Panc1 (cell line): ENCODE measurements around the gene PAGR1. TPM values are rescaled to one million over a fixed set of nuclear protein-coding genes. Genes with fewer than 3 reads are reported as not detected.

Experiments used
- ATAC-seq: fragments of 200-7000 bp; cut with Tn5 transposase; 2 replicates; pipeline ENCODE4 v1.9.1; 2020; ENCODE audit warnings: mild to moderate bottlenecking, moderate library complexity
- BruUV-seq: library from RNA; stranded (reverse); fragments of 400-500 nt; replicated peaks from 2 replicates; lab custom pipeline; 2021; lab: Mats Ljungman, UMichigan
- CTCF ChIA-PET: fragments of 300-600 bp; sonication (Branson Sonifier 250); formaldehyde crosslinking; loops from one replicate; lab custom pipeline; 2022; ENCODE audit warnings: antibody characterized with exemption; lab: Charles Lee
- POLR2A ChIA-PET: fragments of 300-600 bp; sonication (Branson Sonifier 250); formaldehyde crosslinking; loops from one replicate; lab custom pipeline; 2022; ENCODE audit warnings: antibody characterized with exemption; lab: Charles Lee
- DNase-seq: peaks from one replicate; pipeline ENCODE4 v3.0.0-alpha.2; 2010; ENCODE audit warnings: low read depth, low spot score
- H3K27ac ChIP-seq: 2 replicates; pipeline ENCODE4 v1.5.1; 2011; ENCODE audit warnings: mild to moderate bottlenecking, low read length, inconsistent platforms
- H3K27me3 ChIP-seq: fragments of 200-500 bp; sonication (Bioruptor generic); 2 replicates; pipeline ENCODE4 v1.6.0; 2014; ENCODE audit warnings: low read length, inconsistent platforms; ENCODE audit not compliant: control insufficient read depth, insufficient read depth
- H3K36me3 ChIP-seq: fragments of 200-500 bp; sonication (Bioruptor generic); 2 replicates; pipeline ENCODE4 v1.5.1; 2014; ENCODE audit warnings: inconsistent platforms, mild to moderate bottlenecking, low read length, moderate library complexity; ENCODE audit not compliant: control insufficient read depth, insufficient read depth
- H3K4me1 ChIP-seq: 2 replicates; pipeline ENCODE4 v1.5.1; 2011; ENCODE audit warnings: inconsistent platforms, mild to moderate bottlenecking, low read length, moderate library complexity; ENCODE audit not compliant: control insufficient read depth, insufficient read depth
- H3K4me3 ChIP-seq, 2 experiments: 2 replicates each; pipeline ENCODE4 v1.5.1; 2011 to 2012; ENCODE audit warnings: low read depth in 2 of 2, low read length in 2 of 2, mild to moderate bottlenecking in 2 of 2, inconsistent platforms in 1 of 2, moderate library complexity in 1 of 2
- H3K9me3 ChIP-seq: fragments of 200-500 bp; sonication (Bioruptor generic); 2 replicates; pipeline ENCODE4 v1.5.1; 2014; ENCODE audit warnings: low read depth, mild to moderate bottlenecking, inconsistent platforms, low read length, moderate library complexity; ENCODE audit not compliant: control insufficient read depth, insufficient read depth
- CTCF ChIP-seq: fragments of 450-650 bp; IDR thresholded peaks from 2 replicates; pipeline ENCODE4 v1.5.1; 2017; ENCODE audit warnings: mild to moderate bottlenecking
- POLR2AphosphoS5 ChIP-seq: IDR thresholded peaks from 2 replicates; pipeline ENCODE4 v1.6.1; 2012; ENCODE audit warnings: mild to moderate bottlenecking, low read depth, low read length, moderate library complexity
- REST ChIP-seq, 2 experiments: IDR thresholded peaks; 2 replicates each; pipeline ENCODE4 v1.6.1; 2011 to 2012; ENCODE audit warnings: low read depth in 2 of 2, control low read depth in 1 of 2, low read length in 1 of 2, mild to moderate bottlenecking in 1 of 2, moderate library complexity in 1 of 2; ENCODE audit not compliant: insufficient read depth in 1 of 2
- SIN3A ChIP-seq: IDR thresholded peaks from 2 replicates; pipeline ENCODE4 v1.6.1; 2012; ENCODE audit warnings: low read depth, mild to moderate bottlenecking, low read length, moderate library complexity, borderline replicate concordance; ENCODE audit not compliant: insufficient read depth
- TCF7L2 ChIP-seq: IDR thresholded peaks from 2 replicates; pipeline ENCODE4 v1.6.1; 2011; ENCODE audit warnings: mild to moderate bottlenecking, low read depth, low read length, inconsistent platforms
- in situ Hi-C: cut with HindIII; loops from 2 replicates; pipeline ENCODE4 v1.10.0; 2016; ENCODE audit warnings: low sequenced_read_pairs, low pct_unique_long_range_greater_than_20kb
- intact Hi-C: fragments of 100-400 bp; cut with micrococcal nuclease; formaldehyde crosslinking; loops from one replicate; pipeline ENCODE4 v1.10.0; 2022; ENCODE audit not compliant: unreplicated experiment
- total RNA-seq: library from RNA; stranded (reverse); gene quantifications from one replicate; pipeline ENCODE4 v1.2.1, GENCODE V29; 2021; ENCODE audit not compliant: unreplicated experiment

Gene PAGR1
- total RNA-seq, 1 experiment from 2014 or later: 42.5 TPM

- intact Hi-C loops (no loop called here), in situ Hi-C loops (no loop called here)
- Histone ChIP-seq H3K36me3 (peaks cover 18% of the 10 kb centered on the region), H3K4me3 (peak overlapping the region in 1 of 2 experiments; percentile 69; a peak in 1 of 4 replicates), H3K27me3 (no peaks in the 10 kb centered on the region), H3K9me3 (no peaks in the 10 kb centered on the region), H3K27ac (peak overlapping the region; percentile 97), H3K4me1 (peaks cover 24% of the 10 kb centered on the region)
- TSS peak; percentile 66 for BruUV-seq
- ChIA-PET POLR2A (interaction anchor here (0.8 to 1.4 kb wide), 2 partner anchors 9 to 10 kb away, joined by 3 to 14 read pairs; no protein-coding TSS in a partner anchor), CTCF (interaction anchor here (1.1 kb wide), 1 partner anchor 103 kb away, joined by 6 read pairs; no protein-coding TSS in a partner anchor)
- ATAC-seq: no peak
- no peak for DNase-seq
- TF ChIP-seq POLR2AphosphoS5: peak; percentile 44
- no peak for TF ChIP-seq CTCF
These were observed 11.9 kb upstream of the PAGR1 start for GRCh38 chr16:29804020-29804419.

- POLR2A ChIA-PET: interaction anchor here (0.7 to 1.4 kb wide), 3 partner anchors 10 to 192 kb away, joined by 3 to 14 read pairs (median 7); no protein-coding TSS in a partner anchor
- intact Hi-C loops (no loop called here), in situ Hi-C loops (no loop called here)
- Histone ChIP-seq H3K4me3 (peak overlapping the region; percentile 57 to 69), H3K27me3 (no peaks in the 10 kb centered on the region), H3K9me3 (no peaks in the 10 kb centered on the region), H3K36me3 (peaks cover 14% of the 10 kb centered on the region), H3K27ac (peak overlapping the region; percentile 97), H3K4me1 (peaks cover 24% of the 10 kb centered on the region)
- CTCF ChIA-PET: interaction anchor here (1.1 kb wide), 1 partner anchor 104 kb away, joined by 6 read pairs; no protein-coding TSS in a partner anchor
- TF ChIP-seq REST (IDR thresholded peaks at IDR 0.05; ENCODE audit: insufficient read depth in 1 of 2, low read depth in 2 of 2, low read length in 1 of 2) (no peak), CTCF (no peak), TCF7L2 (no peak), SIN3A (no peak), POLR2AphosphoS5 (no peak; the same call in 1 of the 2 replicates)
- ATAC-seq (peak; percentile 8), DNase-seq (no peak)
- BruUV-seq: no TSS peak
These were observed 11.3 kb upstream of the PAGR1 start for GRCh38 chr16:29804455-29805231.
